Left cardiac atrium (tissue), 4 donors: ENCODE data around the gene PPY. TPM values are rescaled to one million over a fixed set of nuclear protein-coding genes. Genes with fewer than 3 reads are reported as not detected.
"Not testable (repeated sequence)": the region's sequence is repeated elsewhere in the genome, so short reads cannot be mapped to it uniquely, and the experiment has no call there.

Experiments used
- ATAC-seq, 2 donors: fragments of 200-7000 bp; cut with Tn5 transposase; one replicate each; pipeline ENCODE4 v1.9.1; 2020; ENCODE audit warnings: mild to moderate bottlenecking in 2 of 2, moderate library complexity in 2 of 2
- DNase-seq: peaks from one replicate; pipeline ENCODE4 v3.0.0-alpha.2; 2020
- intact Hi-C, 2 donors: fragments of 100-400 bp; cut with DNase I; formaldehyde crosslinking; loops; one replicate each; pipeline versions ENCODE4 v1.14.1 to v1.15.1; 2022 to 2023
- total RNA-seq, 2 donors: library from RNA; stranded (reverse); fragmentation: NEBNext Ultra II Directional; extraction: Animal tissue kit (Norgen Biotek cat#: 25700); gene quantifications; one replicate each; pipeline ENCODE4 v1.2.1, GENCODE V29; 2021
- donor health status: DM: no; HTN: yes; CAD: no.
- donor health status: DM: no; HTN: yes; CAD: no; lungs with severe emphysema.
- donor health status: DM: yes; HTN: yes; CAD: no.
- donor health status: Dilated cardiomyopathy.

Gene PPY
- total RNA-seq, 2 donors from 2014 or later, result not detected

DNA sequence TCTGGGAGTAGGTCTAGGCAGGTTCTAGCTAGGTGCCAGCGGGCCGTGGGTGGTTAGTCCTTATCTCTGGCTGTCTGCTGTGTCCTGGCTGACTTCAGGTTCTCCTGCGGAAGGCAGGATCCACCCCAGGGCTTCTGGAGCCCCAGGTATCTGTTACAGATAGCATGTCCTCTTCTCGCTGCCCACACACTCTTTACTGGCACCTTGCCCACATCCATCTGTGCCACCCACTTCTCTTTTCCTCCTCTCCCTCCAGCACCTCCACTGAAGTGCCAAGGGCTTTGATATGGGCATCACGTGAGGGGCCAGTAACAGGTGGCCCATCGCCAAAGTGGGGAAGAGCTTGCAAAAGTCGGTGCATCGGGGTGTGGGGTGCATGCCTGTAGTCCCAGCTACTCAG lies 30.4 kb downstream of the PPY start:
- DNase-seq (peak; percentile 73), ATAC-seq (peak; percentile 24 to 42)
- intact Hi-C loops, result no loop called here

DNA sequence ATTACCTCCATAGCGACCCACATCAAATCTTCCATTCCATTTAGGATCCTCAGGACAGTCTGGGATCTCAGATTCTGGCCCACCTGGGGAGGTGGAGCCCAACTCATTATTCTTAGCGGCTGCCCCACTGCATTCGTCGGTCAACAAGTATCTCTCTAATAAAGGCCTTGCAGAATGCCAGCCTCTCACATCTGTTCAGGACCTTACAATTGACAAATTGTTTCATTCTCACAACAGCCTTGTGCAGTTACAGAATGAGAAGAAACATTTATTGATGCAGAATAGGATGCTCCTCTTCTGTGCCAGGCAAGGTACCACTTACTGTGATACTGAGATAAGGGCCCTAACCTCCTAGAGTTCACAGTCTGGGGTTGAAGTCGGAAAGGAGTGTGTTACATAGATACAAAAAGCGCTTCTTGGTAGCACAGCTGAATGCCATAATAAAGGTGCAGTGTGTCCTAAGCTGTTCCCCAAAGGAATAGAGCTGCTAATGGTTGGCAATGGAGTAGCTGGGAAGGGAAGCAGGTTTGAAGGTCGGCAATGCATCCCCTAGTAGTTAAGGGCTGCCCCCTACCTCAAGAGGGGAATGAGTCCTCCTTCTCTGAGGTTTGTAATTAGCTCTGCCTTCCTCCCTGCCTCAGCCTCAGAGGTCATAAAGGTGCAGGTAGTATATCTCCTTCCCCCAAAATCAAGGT lies 32.6 kb downstream of the PPY start:
- ATAC-seq (no peak), DNase-seq (no peak)
- intact Hi-C loops, result no loop called here

DNA sequence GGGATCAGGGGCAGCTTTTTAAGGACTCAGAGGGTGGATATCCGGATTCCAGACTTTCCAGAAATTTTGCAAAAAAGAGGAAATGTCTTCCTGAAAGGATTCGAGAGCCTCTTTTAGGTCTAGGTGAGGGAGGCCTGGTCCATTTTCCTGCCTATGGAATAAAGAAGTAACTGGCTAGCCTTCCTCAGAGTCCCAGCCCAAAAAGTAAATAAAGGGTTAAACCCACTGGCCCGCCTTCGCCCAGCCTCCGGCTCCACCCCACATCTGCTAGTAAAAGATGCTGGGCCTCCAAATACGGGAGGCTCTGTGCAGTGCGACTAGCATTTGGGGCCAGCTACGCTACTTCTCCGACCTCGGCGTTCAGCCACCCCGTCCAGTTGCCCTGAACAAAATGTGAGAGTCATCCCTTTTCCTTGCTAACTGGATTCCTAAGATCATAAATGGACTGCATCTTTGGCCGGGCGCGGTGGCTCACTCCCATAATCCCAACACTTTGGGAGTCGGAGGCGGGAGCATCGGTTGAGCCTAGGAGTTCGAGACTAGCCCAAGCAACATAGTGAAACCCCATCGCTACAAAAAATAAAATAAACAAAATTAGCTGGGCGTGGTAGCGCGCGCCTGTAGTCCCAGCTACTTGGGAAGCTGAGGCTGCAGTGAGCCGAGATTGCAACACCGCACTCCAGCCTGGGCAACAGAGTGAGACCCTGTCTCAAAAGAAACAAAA lies 34.1 kb downstream of the PPY start:
- ATAC-seq, result peak; percentile 64 to 76
- DNase-seq, result peak; percentile 74
- intact Hi-C loops, result no loop called here

DNA sequence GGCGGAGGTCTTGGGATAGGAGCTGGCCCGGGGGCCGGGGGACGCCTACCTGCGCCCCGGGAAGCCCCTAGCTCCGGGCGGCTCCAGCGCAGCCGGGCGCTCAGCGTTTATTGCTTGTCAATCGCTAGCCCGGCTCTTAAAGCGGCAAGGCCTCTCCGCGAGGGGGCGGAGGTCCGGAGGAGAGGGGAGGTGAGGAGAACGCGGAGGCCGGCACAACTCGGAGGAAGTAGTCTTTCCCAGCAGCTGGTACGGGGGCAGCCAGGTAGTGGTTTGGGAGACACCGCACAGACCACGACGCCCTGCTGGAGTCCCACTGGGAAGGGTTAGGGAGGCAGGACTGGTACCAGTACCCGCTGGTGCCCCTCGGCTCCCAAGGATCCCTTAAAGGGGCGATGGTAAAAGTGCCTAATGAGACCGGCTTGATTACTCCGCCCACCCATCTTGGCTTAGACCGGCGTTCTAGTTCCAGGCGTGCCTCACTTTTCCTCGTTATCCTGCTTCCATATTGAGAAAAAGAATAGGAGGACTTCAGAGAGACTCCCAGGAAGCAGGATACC lies 34.8 kb downstream of the PPY start, which contains the start of gene MPP2:
MPP2 (minus strand) TSS at position 112 of the 557 bp plus-strand sequence. CDS start 3,076 bp downstream, outside the sequence.
- DNase-seq (peak; percentile 70), ATAC-seq (peak; percentile 70 to 76)
- intact Hi-C loops, result no loop called here

DNA sequence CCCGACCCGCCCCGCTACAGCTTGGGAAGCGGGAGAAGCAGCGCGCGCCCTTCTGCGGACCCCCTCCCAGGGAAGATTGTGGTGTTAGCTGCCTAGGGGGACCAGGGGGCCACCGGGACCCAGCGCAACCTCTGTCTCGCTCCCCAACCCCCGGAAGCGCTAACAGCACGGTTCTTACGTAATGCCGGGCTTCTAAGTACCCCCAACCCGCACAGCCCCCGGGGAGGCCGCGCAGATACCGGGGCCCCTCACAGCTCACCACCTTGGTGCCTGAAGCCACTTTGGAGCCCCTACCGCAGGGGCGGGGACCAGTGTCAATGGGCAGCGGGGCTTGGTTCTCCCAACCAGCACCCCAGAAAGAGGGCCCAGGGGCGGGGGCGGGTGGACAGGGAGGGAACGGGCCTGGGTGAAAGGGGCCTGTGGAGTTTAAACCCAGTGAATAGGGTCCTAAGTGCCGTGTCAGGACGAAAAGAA lies 35.3 kb downstream of the PPY start:
- DNase-seq (no peak), ATAC-seq (peak; percentile 8 to 13)
- intact Hi-C loops, result no loop called here

DNA sequence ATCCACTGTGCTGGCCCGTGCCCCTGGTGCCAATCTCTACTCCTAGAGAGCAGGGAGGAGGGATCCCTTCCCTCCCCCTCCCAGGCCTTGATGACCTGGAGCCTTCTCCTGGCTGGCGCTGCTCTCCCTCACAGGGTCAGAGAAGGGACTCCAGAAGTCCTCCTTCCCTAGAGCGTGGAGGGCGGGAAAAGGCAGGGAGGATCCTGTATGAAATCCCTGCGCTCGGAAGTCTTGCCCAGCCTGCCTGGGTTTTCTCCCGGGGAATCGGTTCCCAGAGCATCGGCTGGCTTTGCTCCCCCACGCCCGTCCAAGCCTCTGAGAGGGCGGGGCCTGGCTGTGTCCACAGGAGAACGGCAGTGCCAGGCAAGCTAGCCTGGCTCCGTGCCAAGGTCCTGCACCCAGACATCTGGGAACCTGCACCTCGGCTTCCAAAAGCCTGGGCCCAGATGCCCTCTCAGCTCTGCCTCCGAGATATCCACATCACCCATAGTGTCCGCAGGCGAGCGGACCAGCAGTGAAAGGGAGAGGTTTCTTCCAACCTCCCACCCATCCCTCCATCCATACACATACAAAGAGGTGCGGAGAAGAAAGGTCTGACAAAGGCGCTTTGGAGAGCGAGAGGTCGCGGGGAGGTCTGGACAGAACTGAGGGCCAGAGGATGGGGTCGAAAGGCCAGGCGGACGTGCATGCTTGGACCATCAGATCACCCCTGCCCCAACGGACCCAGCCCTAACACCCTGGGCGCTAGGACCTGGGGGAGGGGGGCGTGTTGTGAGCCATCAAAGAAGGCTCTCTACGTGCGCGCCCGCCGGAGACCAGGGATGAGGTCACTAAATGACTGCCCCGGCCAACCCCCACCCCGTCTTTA lies 36.1 kb downstream of the PPY start:
- intact Hi-C loops, result no loop called here
- ATAC-seq (peak; percentile 75 to 86), DNase-seq (peak; percentile 80)

DNA sequence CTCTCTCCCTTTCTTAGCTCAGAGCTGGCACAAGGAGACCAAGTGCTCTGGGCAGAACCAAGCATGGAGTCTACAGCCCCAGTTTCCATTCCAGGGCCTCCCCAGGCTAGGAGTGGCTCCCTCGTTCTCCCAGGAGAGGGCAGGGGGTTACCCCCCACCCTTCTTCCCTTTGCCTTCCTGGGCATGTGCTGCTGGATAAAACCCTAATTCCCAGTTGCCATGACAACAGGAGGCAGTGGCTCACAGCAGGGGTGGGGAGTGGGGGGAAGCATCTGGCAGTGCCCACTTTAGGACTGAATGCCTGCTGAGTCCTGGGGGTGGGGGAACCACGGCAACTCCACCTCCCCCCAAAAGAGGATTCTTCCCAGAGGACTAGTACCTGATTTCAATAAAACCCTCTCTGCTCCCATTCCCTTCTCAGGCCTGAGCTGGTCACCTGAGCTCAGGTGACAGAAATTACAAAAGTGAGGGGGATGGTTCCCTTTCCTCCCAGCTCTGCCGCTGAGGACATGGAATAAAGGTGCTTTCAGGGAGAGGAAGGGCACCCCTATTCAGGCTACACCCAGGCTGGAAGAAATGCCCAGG lies 36.8 kb downstream of the PPY start:
- intact Hi-C loops, result no loop called here
- ATAC-seq, result no peak
- DNase-seq, result no peak

DNA sequence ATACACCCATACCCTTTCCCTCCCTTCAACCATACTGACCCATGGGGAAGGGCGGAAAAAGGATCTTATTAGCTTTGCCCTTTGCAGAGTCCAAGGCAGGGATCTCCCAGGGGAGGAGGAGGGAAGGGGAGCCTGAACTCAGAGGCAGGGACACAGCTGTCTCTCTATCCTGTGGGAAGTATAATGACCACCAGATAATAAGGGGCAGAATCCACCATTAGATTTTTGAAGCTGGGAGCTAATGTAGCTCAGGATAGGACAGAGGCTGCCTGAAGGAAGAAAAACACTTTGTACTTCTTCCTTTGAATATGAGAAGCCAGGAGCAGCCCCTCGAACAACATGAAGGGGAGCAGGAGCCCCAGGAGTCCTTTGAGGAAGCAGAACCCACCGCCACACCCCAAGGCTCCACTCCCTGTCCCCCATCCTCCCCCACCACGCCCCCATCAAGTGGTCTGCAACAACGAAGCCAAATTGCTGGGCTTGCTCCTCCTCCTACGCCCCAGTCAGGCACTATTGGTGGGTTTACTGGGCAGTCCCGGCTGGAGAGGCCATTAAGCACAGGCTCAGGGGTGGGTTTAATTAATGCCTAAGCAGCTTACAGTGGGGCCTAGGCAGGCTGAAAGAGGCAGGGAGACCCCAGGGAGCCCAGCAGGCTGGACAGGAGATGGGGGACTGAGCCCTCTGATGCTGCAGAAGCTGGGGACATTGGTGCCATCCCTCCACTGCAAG lies 40.3 kb downstream of the PPY start:
- intact Hi-C loops, result no loop called here
- no peak for ATAC-seq
- DNase-seq, result no peak

DNA sequence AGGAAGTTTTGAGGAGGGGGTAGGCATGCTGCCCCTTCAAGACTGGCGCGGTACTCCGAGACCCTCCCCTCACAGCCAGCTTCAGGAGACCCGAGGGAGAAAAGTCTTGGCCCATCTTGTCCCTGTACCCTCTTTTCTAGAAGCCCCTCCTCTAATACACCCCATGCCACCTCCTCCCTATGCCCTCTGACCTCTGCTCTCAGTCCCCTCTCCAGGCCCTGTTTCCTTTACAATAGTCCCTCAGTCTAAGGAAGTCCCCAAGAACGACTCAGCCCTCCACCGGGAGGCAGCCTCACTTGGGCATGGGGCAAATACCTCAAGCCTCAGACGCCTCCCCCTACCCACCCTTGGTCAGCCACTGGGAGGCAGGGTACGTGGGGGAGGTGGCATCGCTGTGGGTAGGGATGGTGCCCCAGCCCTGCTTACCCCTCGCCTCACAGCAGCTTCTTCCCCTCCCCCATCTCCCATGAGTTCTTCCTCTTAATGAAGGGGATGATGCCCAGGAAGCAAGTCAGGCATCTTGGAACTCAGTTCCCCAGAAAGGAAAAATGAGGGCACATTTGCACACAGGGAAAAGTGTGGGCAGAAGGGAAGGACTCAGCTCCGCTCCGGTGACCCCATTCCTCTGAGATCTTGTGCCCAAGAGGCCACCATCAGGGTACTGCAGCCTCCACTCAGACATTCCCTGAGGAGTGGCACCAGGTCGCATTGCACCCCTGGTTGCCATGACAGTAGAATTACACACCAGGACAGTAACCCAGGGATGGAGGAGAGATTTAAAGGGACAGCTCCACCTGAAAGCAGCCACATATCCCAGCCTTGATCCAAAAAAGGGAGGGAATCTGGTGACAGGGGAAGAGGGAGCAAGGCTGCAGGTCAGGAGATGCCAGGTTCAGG lies 41.2 kb downstream of the PPY start:
- DNase-seq (no peak), ATAC-seq (no peak)
- intact Hi-C loops, result no loop called here

DNA sequence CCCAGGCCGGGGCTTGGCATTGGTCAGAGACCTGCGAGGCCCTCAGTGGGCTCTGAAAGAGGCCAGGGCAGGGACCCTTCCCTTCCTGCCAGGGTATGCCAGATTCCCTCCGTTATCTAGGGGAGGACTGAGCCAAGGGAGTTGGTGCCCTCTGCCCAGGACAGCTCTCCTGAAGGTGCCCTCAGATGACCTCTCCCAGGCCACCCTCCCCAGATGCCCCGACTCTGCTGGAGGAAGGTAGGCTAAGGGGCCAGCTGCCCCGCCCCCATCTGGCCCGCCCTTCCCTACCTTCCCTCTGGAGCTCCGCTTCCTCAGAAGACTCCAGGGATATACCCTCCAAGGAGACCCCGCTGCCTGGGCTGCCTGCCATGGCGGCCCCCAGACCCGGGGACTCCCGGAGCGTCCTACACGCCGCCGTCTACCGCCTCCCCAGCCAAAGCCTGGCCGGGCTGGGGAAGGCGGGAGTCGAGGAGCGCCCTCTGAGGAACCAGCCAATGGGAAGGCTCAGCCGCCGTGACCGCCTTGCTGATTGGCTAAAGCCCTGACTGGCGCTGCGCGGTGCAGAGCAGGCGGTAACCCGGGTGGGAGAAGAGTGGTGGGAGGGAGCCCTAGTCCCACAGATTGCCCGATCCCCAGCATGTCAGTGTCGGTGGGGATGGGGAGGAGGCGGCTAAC lies 42.0 kb downstream of the PPY start:
- ATAC-seq, result peak; percentile 98 to 99

DNA sequence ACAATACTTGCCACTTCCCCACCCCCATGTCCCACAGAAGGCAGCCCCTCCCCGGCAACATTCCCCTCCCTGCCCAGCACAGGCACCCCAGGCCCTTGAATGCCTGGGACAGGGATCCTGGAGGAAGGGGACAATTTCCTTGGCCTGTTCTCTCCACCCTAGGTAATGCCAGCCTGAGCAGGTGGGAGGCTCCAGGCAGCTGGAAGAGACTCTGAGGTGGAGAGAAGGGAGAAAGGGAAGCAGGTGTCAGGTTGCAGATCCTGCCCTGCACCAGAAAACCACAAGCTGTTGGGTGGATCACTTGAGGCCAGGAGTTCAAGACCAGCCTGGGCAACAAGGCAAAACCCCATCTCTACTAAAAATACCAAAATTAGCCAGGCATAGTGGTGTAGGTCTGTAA lies 43.8 kb downstream of the PPY start:
- no peak for ATAC-seq
- DNase-seq, result no peak
- intact Hi-C loops, result no loop called here

More for the DNA sequence above, 42.0 kb downstream of the PPY start:
- intact Hi-C loops, result no loop called here
- DNase-seq, result peak; percentile 91

DNA sequence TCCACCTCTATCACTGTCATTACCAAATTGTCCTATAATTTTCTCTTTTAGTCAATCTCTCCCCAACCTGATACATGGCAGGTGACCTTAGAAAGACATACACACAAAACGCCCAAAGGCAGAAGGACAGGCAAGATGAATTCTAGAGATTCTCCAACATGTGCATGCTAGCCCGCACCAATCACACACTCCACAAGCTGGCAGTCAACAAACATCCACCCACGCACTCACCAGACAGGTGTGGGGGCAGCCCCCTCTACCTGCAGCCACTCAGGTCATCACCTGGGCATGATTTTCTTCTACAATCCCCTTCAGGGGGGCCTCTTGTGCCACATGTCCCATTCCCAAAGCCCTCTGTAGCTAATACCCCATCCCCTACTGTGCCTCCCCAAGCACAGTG lies 44.4 kb downstream of the PPY start:
- no peak for DNase-seq
- intact Hi-C loops, result no loop called here
- ATAC-seq, result no peak

DNA sequence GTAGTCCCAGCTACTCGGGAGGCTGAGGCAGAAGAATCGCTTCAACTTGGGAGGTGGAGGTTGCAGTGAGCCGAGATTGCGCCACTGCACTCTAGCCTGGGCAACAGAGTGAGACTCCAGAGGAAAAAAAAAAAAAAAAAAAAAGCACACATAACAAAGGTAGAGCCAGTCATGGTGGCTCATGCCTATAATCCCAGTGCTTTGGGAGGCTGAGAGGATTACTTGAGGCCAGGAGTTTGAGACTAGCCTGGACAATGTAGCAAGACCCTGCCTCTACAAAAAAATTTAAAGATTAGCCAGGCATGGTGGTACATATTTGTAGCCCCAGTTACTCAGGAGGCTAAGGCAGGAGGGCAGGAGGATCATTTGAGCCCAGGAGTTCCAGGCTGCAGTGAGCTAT lies 47.8 kb downstream of the PPY start:
- DNase-seq, ATAC-seq, intact Hi-C loops: not testable (repeated sequence)

DNA sequence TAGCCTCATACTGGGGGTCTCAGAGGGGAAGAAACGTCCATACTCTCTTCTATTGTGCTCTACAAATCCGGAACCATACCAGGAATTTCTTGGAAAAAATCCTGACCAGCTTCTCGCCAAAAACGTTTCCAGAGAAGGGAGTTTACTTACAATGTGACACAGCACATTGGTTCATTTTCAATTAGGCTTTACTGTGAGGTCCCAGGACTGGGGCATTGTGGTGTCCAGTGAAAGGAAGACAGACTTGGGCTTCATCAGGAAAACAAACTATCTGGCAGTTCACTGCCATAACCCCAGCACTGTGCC lies 49.7 kb downstream of the PPY start:
- no peak for ATAC-seq
- intact Hi-C loops, result no loop called here

DNA sequence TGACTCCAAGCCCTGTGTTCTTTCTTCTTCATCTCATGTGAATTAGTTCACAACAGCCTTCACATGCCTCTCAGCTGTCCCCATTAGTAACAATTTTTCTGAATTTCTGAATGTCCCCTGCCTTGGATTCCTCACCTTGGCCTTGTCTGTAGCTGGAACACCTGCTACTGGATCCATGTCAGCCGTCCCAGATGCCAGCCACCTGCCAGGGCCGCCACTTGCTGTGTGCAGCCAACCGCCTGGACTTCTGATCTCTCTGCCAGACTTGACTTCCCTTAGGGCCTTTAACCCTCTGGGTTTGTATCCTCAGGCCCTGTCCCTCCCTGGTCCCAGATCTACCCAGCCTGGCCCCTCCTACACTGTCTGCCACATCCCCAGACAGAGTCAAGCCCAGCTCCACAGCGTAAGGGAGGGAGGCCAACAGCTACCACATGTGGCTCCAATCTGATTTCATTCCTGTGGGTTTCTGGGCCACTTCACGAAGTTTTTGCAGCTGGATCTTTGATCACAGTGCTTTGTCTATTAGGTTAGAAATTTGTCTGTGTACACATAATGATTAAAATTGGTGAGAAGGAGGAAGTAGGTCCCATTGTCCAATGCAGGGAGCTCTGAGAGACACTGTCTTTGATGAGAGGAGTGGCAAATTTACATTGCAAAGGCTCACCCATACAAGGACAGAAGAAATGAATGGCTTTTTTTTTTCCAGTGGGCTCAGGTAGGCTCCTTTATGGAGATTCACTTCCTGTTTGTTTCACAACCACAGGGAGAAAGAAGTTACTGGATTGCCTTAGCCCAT lies 50.2 kb downstream of the PPY start:
- ATAC-seq, result no peak
- no peak for DNase-seq
- intact Hi-C loops, result no loop called here

More for the DNA sequence above, 49.7 kb downstream of the PPY start:
- no peak for DNase-seq
